ENCODE results near the gene CRYL1.
A peak's percentile ranks its signal among the peaks of the same experiment; 100 is the strongest.

The CRYL1 gene

DNA sequence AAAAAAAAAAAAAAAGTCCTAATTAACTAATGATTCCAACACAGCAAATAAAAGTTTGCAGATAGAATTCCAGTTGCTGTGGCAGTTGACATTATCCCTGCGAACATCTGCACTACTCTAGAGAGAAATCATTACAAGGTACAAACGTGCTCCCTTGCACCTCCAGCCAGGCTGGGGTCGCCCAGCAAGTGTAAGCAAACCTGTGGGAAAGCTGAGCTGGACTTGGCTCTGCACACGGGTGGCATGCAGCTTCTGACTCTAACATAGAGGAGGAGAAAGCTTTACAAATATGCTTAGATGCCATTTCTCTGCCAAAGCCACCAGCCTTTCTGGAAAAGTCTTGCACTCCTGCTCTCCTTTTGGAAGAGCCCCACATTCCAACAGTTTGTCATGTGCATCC is 103.3 kb downstream of the CRYL1 start:
- H3K9me3 ChIP-seq (ENCODE audit: control insufficient read depth, low read length): no peaks in the 10 kb centered on the region
- H3K4me1 ChIP-seq (ENCODE audit: control insufficient read depth, insufficient read depth, low read length, poor library complexity, severe bottlenecking): peaks cover 15% of the 10 kb centered on the region
- 70% methylated on average over 4 of the region's 4 CpGs; no CpG with 5 or more reads in 1 of the 2 experiments for WGBS, 2 experiments (ENCODE audit: insufficient coverage in 2 of 2)
- H3K27ac ChIP-seq (ENCODE audit: low read depth, low read length, severe bottlenecking): no peak overlapping the region
- no peak overlapping the region for H3K4me3 ChIP-seq (ENCODE audit: extremely low read depth, insufficient read depth, low read length, poor library complexity, severe bottlenecking)
- no peaks in the 10 kb centered on the region for H3K36me3 ChIP-seq (ENCODE audit: control insufficient read depth, insufficient read depth, low read length)

DNA sequence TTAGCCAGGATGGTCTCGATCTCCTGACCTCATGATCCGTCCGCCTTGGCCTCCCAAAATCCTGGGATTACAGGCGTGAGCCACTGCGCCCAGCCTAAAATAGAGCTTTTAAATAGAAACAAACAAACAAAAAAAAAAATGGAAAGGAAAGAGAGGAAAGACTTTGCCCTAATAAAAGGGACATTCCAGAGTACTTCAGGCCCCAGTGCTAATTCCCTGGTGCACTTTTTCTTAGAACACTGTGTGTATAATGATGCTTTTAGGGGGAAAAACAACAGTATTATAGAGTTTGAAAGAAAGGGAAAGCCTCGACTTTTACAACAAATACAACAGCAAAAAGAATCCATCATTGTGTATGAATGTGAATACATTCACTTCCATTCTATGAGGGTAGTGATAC is 104.7 kb downstream of the CRYL1 start:
- Histone ChIP-seq H3K36me3 (ENCODE audit: control insufficient read depth, insufficient read depth, low read length) (no peaks in the 10 kb centered on the region), H3K27ac (ENCODE audit: low read depth, low read length, severe bottlenecking) (no peak overlapping the region), H3K4me3 (ENCODE audit: extremely low read depth, insufficient read depth, low read length, poor library complexity, severe bottlenecking) (no peak overlapping the region), H3K9me3 (ENCODE audit: control insufficient read depth, low read length) (no peaks in the 10 kb centered on the region), H3K4me1 (ENCODE audit: control insufficient read depth, insufficient read depth, low read length, poor library complexity, severe bottlenecking) (peaks cover 15% of the 10 kb centered on the region)
- WGBS, 2 experiments (ENCODE audit: insufficient coverage in 2 of 2): 100% methylated on average over 1 of the region's 6 CpGs; no CpG with 5 or more reads in 1 of the 2 experiments

DNA sequence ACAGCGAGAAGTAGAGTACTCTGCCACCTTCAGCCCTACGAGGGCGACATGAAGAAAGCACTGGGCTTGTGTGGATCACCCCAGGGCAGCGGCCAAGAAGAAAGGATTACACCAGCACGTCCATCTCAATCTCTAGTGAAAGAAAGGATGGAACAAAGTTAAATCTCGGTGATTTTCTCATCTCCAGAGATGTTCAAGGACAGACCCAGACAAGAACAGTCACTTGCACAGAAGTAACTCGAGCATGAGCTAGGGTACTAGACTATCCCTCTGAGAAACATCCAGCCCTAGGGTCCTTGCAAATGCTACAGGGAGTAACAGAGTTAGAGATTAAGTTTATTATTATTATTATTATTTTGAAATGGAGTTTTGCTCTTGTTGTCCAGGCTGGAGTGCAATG is 106.7 kb downstream of the CRYL1 start:
- H3K36me3 ChIP-seq (ENCODE audit: control insufficient read depth, insufficient read depth, low read length): no peaks in the 10 kb centered on the region
- no peak overlapping the region for H3K27ac ChIP-seq (ENCODE audit: low read depth, low read length, severe bottlenecking)
- peaks cover 15% of the 10 kb centered on the region for H3K4me1 ChIP-seq (ENCODE audit: control insufficient read depth, insufficient read depth, low read length, poor library complexity, severe bottlenecking)
- WGBS, 2 experiments (ENCODE audit: insufficient coverage in 2 of 2): 93 to 95% methylated on average over 7 of the region's 7 CpGs
- H3K9me3 ChIP-seq (ENCODE audit: control insufficient read depth, low read length): no peaks in the 10 kb centered on the region
- no peak overlapping the region for H3K4me3 ChIP-seq (ENCODE audit: extremely low read depth, insufficient read depth, low read length, poor library complexity, severe bottlenecking)

DNA sequence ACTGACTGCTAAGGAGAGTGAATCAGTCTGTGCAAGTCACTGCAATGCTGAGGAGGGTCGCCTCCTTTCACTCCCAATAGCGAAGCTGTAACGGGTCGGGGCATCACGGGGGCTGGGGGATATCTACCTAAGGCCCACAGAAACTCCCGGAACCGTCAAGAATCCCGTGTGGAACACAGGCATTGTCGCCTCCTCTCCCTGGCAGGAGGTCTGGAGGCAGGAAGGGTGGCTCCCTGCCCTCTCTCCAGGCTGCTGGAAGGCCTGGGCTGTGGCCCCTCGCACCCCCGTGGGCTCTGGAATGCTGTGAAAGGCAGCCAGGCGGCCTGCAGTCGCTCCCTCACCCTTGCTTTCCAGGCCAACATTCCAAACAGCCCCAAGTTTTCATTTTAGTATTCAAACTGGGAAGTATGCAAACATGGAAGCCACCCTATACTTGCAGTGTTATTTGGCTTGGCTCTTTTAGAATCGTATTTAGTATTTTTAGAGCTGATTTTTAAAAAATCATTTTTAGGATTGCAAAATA is 109.4 kb downstream of the CRYL1 start:
- 82 to 86% methylated on average over 10 to 12 of the region's 14 CpGs for WGBS, 2 experiments (ENCODE audit: insufficient coverage in 2 of 2)

DNA sequence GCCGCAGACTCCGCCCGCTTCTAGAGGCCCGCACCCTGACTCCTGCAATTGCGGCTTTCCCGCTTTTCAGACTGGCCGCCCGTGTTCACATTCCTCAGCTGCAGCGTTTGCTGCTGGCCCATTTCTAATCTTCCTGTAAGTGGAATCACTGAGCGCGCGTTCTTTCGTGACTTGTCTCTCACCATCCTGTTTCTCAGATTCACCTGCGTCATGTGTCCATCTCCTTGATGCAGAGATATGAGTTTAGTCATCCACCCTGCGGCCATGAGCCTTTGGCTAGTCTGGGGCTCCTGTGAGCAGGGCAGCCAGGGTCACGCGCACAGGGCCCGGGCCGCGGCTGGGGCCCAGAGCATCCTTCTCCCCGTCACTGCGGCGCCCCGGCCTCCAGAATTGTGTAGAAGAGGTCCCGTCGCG is 110.0 kb downstream of the CRYL1 start:
- 97% methylated on average over 26 to 27 of the region's 27 CpGs for WGBS, 2 experiments (ENCODE audit: insufficient coverage in 2 of 2)
- Histone ChIP-seq H3K27ac (ENCODE audit: low read depth, low read length, severe bottlenecking) (no peak overlapping the region), H3K9me3 (ENCODE audit: control insufficient read depth, low read length) (no peaks in the 10 kb centered on the region), H3K4me1 (ENCODE audit: control insufficient read depth, insufficient read depth, low read length, poor library complexity, severe bottlenecking) (peaks cover 38% of the 10 kb centered on the region), H3K36me3 (ENCODE audit: control insufficient read depth, insufficient read depth, low read length) (no peaks in the 10 kb centered on the region), H3K4me3 (ENCODE audit: extremely low read depth, insufficient read depth, low read length, poor library complexity, severe bottlenecking) (no peak overlapping the region)

More for the DNA sequence above, 109.4 kb downstream of the CRYL1 start:
- H3K27ac ChIP-seq (ENCODE audit: low read depth, low read length, severe bottlenecking): no peak overlapping the region
- H3K9me3 ChIP-seq (ENCODE audit: control insufficient read depth, low read length): no peaks in the 10 kb centered on the region
- no peaks in the 10 kb centered on the region for H3K36me3 ChIP-seq (ENCODE audit: control insufficient read depth, insufficient read depth, low read length)
- H3K4me1 ChIP-seq (ENCODE audit: control insufficient read depth, insufficient read depth, low read length, poor library complexity, severe bottlenecking): peaks cover 32% of the 10 kb centered on the region
- no peak overlapping the region for H3K4me3 ChIP-seq (ENCODE audit: extremely low read depth, insufficient read depth, low read length, poor library complexity, severe bottlenecking)

DNA sequence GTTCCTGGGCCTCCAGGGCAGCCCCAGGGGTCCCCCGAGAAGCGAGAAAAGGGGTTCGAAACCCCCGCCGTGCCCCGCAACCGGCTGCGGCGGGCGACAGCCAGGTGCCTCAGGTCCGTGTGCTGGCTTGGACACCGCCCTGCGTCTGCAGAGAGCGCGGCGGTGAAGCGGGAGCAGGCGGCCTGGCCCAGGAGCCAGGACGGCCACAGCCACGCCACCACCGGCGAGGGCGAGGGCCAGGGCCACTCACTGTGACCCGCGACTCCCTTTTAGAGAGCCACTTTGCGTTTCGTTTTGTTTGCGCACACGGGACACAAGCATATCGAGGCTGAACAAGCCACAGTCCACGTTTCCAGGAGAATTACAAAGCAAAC is 110.4 kb downstream of the CRYL1 start:
- Histone ChIP-seq H3K27ac (ENCODE audit: low read depth, low read length, severe bottlenecking) (no peak overlapping the region), H3K36me3 (ENCODE audit: control insufficient read depth, insufficient read depth, low read length) (no peaks in the 10 kb centered on the region), H3K4me3 (ENCODE audit: extremely low read depth, insufficient read depth, low read length, poor library complexity, severe bottlenecking) (no peak overlapping the region), H3K9me3 (ENCODE audit: control insufficient read depth, low read length) (no peaks in the 10 kb centered on the region), H3K4me1 (ENCODE audit: control insufficient read depth, insufficient read depth, low read length, poor library complexity, severe bottlenecking) (peaks cover 37% of the 10 kb centered on the region)
- WGBS, 2 experiments (ENCODE audit: insufficient coverage in 2 of 2): 96 to 97% methylated on average over 30 to 31 of the region's 31 CpGs

DNA sequence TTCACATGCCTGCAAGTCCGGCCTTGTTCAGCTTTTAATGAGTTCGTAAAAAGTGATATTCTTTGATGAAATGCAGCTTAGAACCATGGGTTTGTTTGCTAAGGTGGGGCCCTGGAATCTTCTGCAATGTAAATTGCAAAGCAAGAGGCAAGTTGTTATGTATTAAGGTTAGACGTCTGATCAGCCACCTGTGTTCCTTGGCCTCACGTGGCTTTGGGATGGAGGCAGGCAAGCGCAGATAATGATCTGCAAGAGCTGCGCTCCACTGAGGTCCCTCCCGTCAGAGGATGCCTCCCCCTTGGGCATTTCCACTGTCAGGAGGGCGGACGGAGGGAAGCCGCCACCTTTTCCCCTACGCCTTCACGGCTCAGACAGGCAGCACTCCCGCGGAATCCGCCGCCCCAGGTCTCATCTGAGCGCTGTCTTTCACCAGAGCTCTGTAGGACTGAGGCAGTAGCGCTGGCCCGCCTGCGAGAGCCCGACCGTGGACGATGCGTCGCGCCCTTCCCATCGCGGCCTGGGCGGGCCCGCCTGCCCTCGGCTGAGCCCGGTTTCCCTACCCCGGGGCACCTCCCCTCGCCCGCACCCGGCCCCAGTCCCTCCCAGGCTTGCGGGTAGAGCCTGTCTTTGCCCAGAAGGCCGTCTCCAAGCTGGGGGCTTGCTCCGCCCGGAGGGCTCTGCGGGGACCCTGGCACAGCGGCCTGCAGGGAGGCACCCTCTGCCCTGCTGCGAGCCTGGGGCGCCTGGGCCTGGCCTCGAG is 110.9 kb downstream of the CRYL1 start:
- no peaks in the 10 kb centered on the region for H3K36me3 ChIP-seq (ENCODE audit: control insufficient read depth, insufficient read depth, low read length)
- H3K4me1 ChIP-seq (ENCODE audit: control insufficient read depth, insufficient read depth, low read length, poor library complexity, severe bottlenecking): peaks cover 32% of the 10 kb centered on the region
- WGBS, 2 experiments (ENCODE audit: insufficient coverage in 2 of 2): 89% methylated on average over 38 to 44 of the region's 45 CpGs
- no peaks in the 10 kb centered on the region for H3K9me3 ChIP-seq (ENCODE audit: control insufficient read depth, low read length)
- H3K27ac ChIP-seq (ENCODE audit: low read depth, low read length, severe bottlenecking): no peak overlapping the region
- H3K4me3 ChIP-seq (ENCODE audit: extremely low read depth, insufficient read depth, low read length, poor library complexity, severe bottlenecking): no peak overlapping the region

DNA sequence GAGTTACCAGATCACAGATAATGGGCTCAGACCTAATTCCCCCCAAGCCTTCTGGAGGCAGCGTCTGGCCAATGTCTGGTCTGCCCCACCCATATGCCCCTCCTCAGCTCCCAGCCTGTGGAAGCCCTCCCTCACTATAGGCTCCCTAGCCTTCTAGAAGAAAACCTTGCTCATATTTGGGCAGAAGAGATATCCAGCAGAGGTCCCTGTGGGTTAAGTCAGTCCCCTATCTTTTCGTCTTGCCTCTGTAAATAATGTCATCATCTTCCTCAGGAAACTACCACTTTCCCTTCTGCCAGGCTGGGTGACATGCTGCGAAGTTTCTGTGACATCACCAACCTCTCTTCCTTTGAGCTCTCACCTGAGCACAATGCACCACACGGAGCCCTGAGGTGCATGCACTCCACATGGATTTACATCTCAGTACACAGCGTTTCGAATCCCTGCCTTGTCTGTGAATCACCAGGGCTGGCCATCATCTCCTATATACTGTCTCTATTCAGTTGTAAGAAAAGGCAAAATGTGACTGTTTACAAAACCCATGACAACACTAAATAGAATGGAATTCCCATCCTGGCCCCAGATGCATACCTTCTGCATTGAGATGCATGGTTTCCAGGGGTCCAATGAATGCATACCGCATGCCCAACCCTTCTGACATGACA is 112.8 kb downstream of the CRYL1 start:
- no peaks in the 10 kb centered on the region for H3K9me3 ChIP-seq (ENCODE audit: control insufficient read depth, low read length)
- H3K4me3 ChIP-seq (ENCODE audit: extremely low read depth, insufficient read depth, low read length, poor library complexity, severe bottlenecking): no peak overlapping the region
- 23 to 29% methylated on average over 4 to 5 of the region's 7 CpGs for WGBS, 2 experiments (ENCODE audit: insufficient coverage in 2 of 2)
- H3K4me1 ChIP-seq (ENCODE audit: control insufficient read depth, insufficient read depth, low read length, poor library complexity, severe bottlenecking): peaks cover 35% of the 10 kb centered on the region
- H3K36me3 ChIP-seq (ENCODE audit: control insufficient read depth, insufficient read depth, low read length): no peaks in the 10 kb centered on the region
- peak overlapping the region; percentile 85 for H3K27ac ChIP-seq (ENCODE audit: low read depth, low read length, severe bottlenecking)

DNA sequence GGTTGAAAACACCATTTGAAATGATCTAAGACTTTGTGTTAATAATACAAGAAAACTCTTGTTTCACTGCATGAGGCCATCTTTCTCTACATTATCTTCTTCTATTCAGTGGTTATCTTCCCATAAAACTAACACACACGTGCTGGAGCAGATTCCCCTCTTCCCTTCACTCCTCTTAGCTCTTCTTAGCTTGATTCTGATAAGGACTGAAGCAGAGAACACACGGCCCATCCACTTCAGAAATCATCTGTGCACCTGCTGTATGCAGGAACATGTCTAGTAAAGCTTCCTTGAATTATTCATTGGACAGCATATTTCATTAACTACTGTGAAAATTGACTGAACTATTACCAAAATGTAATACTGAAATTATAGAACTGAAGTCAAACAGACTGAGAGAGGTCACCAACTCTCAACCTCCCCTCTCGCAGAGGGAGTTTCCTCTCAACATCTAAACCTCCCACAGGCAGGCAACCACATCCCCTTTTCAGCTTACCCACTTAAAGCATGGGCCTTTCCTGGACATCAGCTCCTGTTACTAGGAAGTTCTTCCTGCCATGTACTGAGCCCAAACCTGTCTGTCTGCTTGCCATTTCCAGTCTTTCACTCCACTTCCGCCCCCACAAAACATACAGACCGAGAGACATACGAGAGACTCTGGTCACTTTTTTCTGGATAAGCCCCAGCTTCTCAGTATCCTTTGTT is 113.9 kb downstream of the CRYL1 start:
- H3K4me3 ChIP-seq (ENCODE audit: extremely low read depth, insufficient read depth, low read length, poor library complexity, severe bottlenecking): no peak overlapping the region
- H3K9me3 ChIP-seq (ENCODE audit: control insufficient read depth, low read length): no peaks in the 10 kb centered on the region
- H3K36me3 ChIP-seq (ENCODE audit: control insufficient read depth, insufficient read depth, low read length): no peaks in the 10 kb centered on the region
- peaks cover 42% of the 10 kb centered on the region for H3K4me1 ChIP-seq (ENCODE audit: control insufficient read depth, insufficient read depth, low read length, poor library complexity, severe bottlenecking)
- peak overlapping the region; percentile 29 for H3K27ac ChIP-seq (ENCODE audit: low read depth, low read length, severe bottlenecking)
- WGBS, 2 experiments (ENCODE audit: insufficient coverage in 2 of 2): 53 to 61% methylated on average over 5 to 6 of the region's 6 CpGs

DNA sequence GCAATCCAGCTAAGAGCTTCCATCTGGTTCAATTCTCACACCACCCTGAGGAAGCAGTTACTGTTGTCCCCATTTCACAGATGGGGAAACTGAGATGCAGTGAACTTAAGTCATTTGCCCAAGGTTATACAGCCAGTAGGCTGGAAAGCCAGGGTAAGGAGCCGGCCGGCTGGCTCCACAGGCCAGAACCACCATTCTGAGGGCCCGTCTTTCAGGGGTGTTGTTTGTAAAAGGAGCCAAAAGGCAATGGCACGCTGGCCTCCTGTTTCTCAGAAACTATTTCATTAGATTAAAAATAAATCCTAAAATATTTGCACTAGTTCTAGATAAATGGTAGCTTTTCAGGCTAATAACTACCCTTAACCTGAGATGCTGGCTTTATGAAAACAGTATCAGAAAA is 114.9 kb downstream of the CRYL1 start:
- Histone ChIP-seq H3K36me3 (ENCODE audit: control insufficient read depth, insufficient read depth, low read length) (no peaks in the 10 kb centered on the region), H3K9me3 (ENCODE audit: control insufficient read depth, low read length) (no peaks in the 10 kb centered on the region), H3K27ac (ENCODE audit: low read depth, low read length, severe bottlenecking) (no peak overlapping the region), H3K4me1 (ENCODE audit: control insufficient read depth, insufficient read depth, low read length, poor library complexity, severe bottlenecking) (peaks cover 46% of the 10 kb centered on the region), H3K4me3 (ENCODE audit: extremely low read depth, insufficient read depth, low read length, poor library complexity, severe bottlenecking) (no peak overlapping the region)
- WGBS, 2 experiments (ENCODE audit: insufficient coverage in 2 of 2): 100% methylated on average over 1 of the region's 4 CpGs; no CpG with 5 or more reads in 1 of the 2 experiments

Measured in mesodermal cell (in vitro differentiated cells).